GM06990 (cell line): ENCODE measurements around the gene RSRP1.

Experiments used
- DNase-seq: peaks from one replicate; pipeline ENCODE4 v3.0.0-alpha.2; 2011; ENCODE audit not compliant: insufficient read length; ENCODE audit errors: extremely low read depth
- H3K27me3 ChIP-seq: replicated peaks from 2 replicates; pipeline ENCODE4 v1.6.0; 2011; ENCODE audit warnings: low read length; ENCODE audit not compliant: control insufficient read depth, insufficient read depth
- H3K36me3 ChIP-seq: 2 replicates; pipeline ENCODE4 v1.5.1; 2011; ENCODE audit warnings: low read length; ENCODE audit not compliant: control insufficient read depth, insufficient read depth
- H3K4me3 ChIP-seq: replicated peaks from 2 replicates; pipeline ENCODE4 v1.5.1; 2011; ENCODE audit warnings: low read depth, mild to moderate bottlenecking, control low read depth, low read length
- TF ChIP-seq, protein P1 (sequence below): IDR thresholded peaks from 2 replicates; pipeline ENCODE4 v1.5.1; 2011; ENCODE audit warnings: low read length, control low read depth, mild to moderate bottlenecking, inconsistent platforms; ENCODE audit not compliant: insufficient read depth, poor library complexity, severe bottlenecking

The RSRP1 gene

DNA sequence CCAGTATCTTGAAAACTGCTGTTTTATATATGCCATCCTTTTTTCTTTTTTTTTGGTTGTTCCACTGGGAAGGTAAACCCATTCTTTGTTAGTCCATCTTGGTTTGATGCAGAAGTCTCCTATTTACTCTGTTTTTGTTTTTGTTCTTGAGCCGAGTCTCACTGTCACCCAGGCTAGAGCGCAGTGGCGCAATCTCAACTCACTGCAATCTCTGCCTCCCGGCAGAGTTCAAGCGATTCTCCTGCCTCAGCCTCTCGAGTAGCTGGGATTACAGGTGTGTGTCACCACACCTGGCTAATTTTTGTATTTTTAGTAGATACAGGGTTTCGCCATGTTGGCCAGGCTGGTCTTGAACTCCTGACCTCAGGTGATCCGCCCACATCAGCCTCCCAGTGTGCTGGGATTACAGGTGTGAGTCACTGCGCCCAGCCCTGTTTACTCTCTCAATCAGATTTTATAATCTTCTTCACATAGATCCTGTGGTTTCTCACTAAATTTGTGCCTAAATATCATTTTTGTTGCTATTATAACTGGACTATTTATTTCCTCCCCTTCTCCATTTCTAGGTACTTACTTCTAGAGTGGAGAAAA is 27.5 kb downstream of the RSRP1 start:
- peaks cover 6% of the 10 kb centered on the region for H3K36me3 ChIP-seq
- no peaks in the 10 kb centered on the region for H3K27me3 ChIP-seq
- DNase-seq = no peak
- H3K4me3 ChIP-seq = no peak overlapping the region
- TF ChIP-seq, protein P1, sequence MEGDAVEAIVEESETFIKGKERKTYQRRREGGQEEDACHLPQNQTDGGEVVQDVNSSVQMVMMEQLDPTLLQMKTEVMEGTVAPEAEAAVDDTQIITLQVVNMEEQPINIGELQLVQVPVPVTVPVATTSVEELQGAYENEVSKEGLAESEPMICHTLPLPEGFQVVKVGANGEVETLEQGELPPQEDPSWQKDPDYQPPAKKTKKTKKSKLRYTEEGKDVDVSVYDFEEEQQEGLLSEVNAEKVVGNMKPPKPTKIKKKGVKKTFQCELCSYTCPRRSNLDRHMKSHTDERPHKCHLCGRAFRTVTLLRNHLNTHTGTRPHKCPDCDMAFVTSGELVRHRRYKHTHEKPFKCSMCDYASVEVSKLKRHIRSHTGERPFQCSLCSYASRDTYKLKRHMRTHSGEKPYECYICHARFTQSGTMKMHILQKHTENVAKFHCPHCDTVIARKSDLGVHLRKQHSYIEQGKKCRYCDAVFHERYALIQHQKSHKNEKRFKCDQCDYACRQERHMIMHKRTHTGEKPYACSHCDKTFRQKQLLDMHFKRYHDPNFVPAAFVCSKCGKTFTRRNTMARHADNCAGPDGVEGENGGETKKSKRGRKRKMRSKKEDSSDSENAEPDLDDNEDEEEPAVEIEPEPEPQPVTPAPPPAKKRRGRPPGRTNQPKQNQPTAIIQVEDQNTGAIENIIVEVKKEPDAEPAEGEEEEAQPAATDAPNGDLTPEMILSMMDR = no peak

DNA sequence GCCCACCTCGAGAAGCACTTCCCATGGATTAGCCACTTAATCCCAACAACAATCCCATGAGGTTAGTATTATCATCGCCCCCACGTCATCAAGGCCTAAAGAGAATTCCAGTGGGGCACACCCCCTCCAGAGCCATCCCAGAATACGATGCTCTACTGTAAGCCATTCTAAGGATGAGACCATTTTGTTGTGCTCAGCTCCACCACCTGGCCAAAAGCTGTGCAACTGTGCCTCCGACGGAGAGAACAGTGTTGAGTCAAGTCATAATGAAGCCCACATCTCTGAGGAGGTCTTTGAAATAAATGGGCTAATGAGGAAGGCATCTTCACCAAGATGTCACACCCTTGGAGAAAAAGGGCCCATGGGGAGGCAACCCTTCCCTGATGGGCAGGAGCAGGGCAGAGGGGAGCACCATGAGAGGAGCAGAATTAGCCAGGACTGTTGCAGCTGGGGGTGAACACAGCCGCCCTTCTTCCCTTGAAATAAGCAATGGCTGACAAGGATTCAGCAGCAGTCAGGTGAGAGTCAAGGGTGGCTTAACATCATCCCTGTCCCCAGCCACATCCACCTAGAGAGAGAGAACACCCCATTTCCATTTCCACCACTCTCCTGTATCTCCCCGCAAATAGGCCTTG is 29.5 kb downstream of the RSRP1 start:
- TF ChIP-seq, protein P1 = no peak
- Histone ChIP-seq H3K36me3 (peaks cover 5% of the 10 kb centered on the region), H3K27me3 (no peaks in the 10 kb centered on the region), H3K4me3 (no peak overlapping the region)
- no peak for DNase-seq

DNA sequence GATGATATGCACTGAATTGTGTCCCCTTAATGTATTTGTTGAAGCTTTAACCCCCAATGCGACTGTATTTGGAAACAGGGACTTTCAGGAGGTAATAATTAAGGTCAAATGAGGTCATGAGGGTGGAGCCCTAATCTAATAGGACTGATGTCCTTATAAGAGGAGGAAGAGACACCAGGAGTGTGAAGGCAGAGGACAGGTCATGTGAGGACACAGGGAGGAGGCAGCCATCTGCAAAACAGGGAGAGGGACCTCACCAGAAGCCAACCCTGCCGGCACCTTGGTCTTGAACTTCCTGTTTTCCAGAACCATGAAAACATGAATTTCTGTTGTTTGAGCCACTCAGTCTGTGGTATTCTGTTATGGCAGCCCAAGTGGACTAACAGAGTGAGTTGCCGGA is 30.2 kb downstream of the RSRP1 start:
- Histone ChIP-seq H3K4me3 (no peak overlapping the region), H3K27me3 (no peaks in the 10 kb centered on the region), H3K36me3 (peaks cover 4% of the 10 kb centered on the region)
- TF ChIP-seq, protein P1 = no peak
- no peak for DNase-seq

DNA sequence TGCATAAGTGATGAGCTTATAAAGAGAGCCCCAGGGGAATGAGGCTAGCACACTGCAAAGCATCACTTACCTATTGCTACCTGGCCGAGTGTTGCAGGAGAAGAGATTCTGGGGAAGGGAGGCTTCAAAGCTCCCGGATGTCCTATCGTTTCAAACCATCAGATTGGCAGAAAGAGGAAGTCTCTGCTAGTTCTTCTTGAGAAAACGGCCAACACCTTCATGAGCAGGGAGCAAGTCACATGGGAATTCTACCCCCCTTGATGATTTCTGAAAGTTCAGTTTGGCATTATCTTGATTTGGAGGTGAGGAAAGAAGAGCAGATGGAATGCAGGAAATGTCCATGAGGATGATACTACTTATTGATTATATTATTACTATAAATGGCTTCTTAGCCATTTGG is 31.1 kb downstream of the RSRP1 start:
- peaks cover 2% of the 10 kb centered on the region for H3K36me3 ChIP-seq
- no peaks in the 10 kb centered on the region for H3K27me3 ChIP-seq
- TF ChIP-seq, protein P1 = no peak
- no peak for DNase-seq
- no peak overlapping the region for H3K4me3 ChIP-seq

DNA sequence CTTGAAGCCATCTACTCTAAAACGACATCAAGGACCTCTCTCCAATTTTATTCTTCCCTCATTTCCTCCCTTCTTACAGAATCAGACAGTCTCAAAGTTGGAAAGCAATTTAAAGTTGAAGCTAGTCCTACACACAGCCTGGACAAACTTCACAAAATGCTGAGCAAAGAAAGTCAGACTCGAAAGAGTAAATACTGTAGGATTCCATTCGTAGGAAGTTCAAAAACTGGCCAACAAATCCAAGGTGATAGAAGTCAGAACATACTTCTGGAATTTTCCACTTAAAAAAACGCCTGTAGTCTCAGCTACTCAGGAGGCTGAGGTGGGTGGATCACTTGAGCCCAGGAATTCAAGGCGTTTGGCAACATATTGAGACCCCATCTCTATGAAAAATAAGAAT is 34.5 kb downstream of the RSRP1 start:
- Histone ChIP-seq H3K27me3 (peaks cover 1% of the 10 kb centered on the region; the same call in 1 of the 2 replicates), H3K4me3 (no peak overlapping the region), H3K36me3 (no peaks in the 10 kb centered on the region)
- no peak for DNase-seq
- TF ChIP-seq, protein P1 = no peak

DNA sequence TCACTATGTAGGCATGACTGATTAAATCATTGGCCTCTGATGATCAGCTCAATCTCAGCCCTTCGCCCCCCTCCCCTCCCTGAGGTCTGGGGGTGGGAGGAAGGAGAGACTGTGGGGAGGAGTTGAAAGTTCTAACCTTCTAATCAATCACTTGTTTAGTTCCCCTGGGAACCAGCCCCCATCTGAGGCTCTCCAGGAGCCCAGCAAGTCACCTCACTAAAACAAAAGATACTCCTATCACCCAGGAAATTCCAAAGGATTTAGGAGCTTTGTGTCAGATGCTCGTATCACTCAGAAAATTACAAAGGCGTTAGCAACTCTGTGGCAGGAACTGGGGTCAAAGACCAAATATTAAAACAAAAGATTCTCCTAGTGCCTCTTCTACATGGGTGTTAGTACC is 36.5 kb downstream of the RSRP1 start:
- H3K36me3 ChIP-seq = no peaks in the 10 kb centered on the region
- TF ChIP-seq, protein P1 = no peak
- no peak for DNase-seq
- H3K4me3 ChIP-seq = no peak overlapping the region
- peaks cover 1% of the 10 kb centered on the region; the same call in 1 of the 2 replicates for H3K27me3 ChIP-seq
